PC-9 (cell line): ENCODE results near the gene AFG1L. TPM values are rescaled to one million over a fixed set of nuclear protein-coding genes. Genes with fewer than 3 reads are reported as not detected.

ENCODE experiments used
- BruUV-seq: library from RNA; stranded (reverse); fragments of 400-500 nt; replicated peaks from 2 replicates; lab custom pipeline; 2021; lab: Mats Ljungman, UMichigan
- CTCF ChIA-PET: fragments of 300-600 bp; sonication (Branson Sonifier 250); formaldehyde crosslinking; loops from one replicate; lab custom pipeline; 2022; ENCODE audit warnings: antibody characterized with exemption; lab: Charles Lee
- POLR2A ChIA-PET: fragments of 300-600 bp; sonication (Branson Sonifier 250); formaldehyde crosslinking; loops from one replicate; lab custom pipeline; 2022; ENCODE audit warnings: antibody characterized with exemption; ENCODE audit not compliant: unreplicated experiment; lab: Charles Lee
- DNase-seq, 2 experiments: peaks; one replicate each; pipeline versions ENCODE4 v3.0.0 to v3.0.0-alpha.2; 2015 to 2022; ENCODE audit warnings: mixed read lengths in 1 of 2
- H2AFZ ChIP-seq: fragments of 200-600 bp; sonication (generic); 2 replicates; pipeline ENCODE4 v1.8.1; 2017; ENCODE audit warnings: antibody characterized with exemption
- H3F3A ChIP-seq: fragments of 200-600 bp; sonication (generic); 2 replicates; pipeline ENCODE4 v1.8.1; 2017; ENCODE audit warnings: antibody characterized with exemption, mild to moderate bottlenecking, low read depth; ENCODE audit not compliant: insufficient read depth
- H3K27ac ChIP-seq: fragments of 200-600 bp; sonication (generic); 2 replicates; pipeline ENCODE4 v1.6.1; 2016; ENCODE audit warnings: mixed run types
- H3K27me3 ChIP-seq: fragments of 200-600 bp; sonication (generic); 2 replicates; pipeline ENCODE4 v1.6.1; 2016; ENCODE audit warnings: low read depth, mixed run types; ENCODE audit not compliant: insufficient read depth
- H3K36me3 ChIP-seq: fragments of 200-600 bp; sonication (generic); 2 replicates; pipeline ENCODE4 v1.6.1; 2016; ENCODE audit warnings: low read depth, mixed run types
- H3K4me1 ChIP-seq: fragments of 200-600 bp; sonication (generic); replicated peaks from 2 replicates; pipeline ENCODE4 v1.6.1; 2016; ENCODE audit warnings: mixed run types; ENCODE audit not compliant: insufficient read depth
- H3K4me2 ChIP-seq: fragments of 200-600 bp; sonication (generic); 2 replicates; pipeline ENCODE4 v1.6.1; 2017; ENCODE audit warnings: mixed run types
- H3K4me3 ChIP-seq: fragments of 200-600 bp; sonication (generic); 2 replicates; pipeline ENCODE4 v1.6.1; 2016; ENCODE audit warnings: mixed run types
- H3K79me2 ChIP-seq: fragments of 200-600 bp; sonication (generic); 2 replicates; pipeline ENCODE4 v1.6.1; 2017; ENCODE audit warnings: low read depth, mixed run types
- H3K9me2 ChIP-seq: fragments of 200-600 bp; sonication (generic); 2 replicates; pipeline ENCODE4 v1.8.1; 2017; ENCODE audit warnings: mild to moderate bottlenecking; ENCODE audit not compliant: insufficient read depth
- H3K9me3 ChIP-seq: fragments of 200-600 bp; sonication (generic); 2 replicates; pipeline ENCODE4 v1.8.1; 2016; ENCODE audit warnings: low read depth; ENCODE audit not compliant: insufficient read depth
- H4K20me1 ChIP-seq: fragments of 200-600 bp; sonication (generic); 2 replicates; pipeline ENCODE4 v1.8.1; 2017; ENCODE audit not compliant: insufficient read depth
- EZH2 ChIP-seq: fragments of 200-600 bp; sonication (generic); IDR thresholded peaks from 2 replicates; pipeline ENCODE4 v1.8.0; 2017; ENCODE audit warnings: antibody characterized with exemption, low read depth
- intact Hi-C: fragments of 100-400 bp; cut with micrococcal nuclease; formaldehyde crosslinking; loops from one replicate; pipeline ENCODE4 v1.10.0; 2022; ENCODE audit not compliant: unreplicated experiment
- total RNA-seq: library from RNA; stranded (reverse); gene quantifications from 2 replicates; pipeline ENCODE4 v1.2.3, GENCODE V29; 2021
- TF ChIP-seq, protein P1 (sequence below): fragments of 200-600 bp; sonication (generic); conservative IDR thresholded peaks from 2 replicates; pipeline ENCODE4 v1.6.1; 2017; ENCODE audit warnings: mixed run types, antibody characterized with exemption, mild to moderate bottlenecking, moderate library complexity

The AFG1L gene
- total RNA-seq, 1 experiment from 2014 or later: 8.9 TPM

DNA sequence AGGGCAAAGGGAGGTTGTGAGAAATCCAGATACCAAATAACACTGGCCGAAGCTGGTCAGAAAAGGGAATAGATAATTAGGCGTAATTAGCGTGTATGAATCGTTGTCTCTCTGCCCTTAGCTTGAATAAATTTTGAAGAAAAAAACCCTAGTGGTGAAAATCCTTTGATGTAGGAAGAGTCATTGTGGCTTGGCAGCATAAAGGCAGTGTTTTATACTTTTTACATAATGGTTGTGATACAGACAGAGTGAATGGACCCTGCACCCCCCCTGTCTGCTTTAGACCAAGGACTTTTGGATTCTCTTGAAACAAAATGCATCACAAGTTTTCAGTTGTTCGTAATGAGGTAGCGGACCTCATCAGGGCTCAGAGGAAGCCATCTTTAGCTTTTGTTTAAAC lies 126.5 kb downstream of the AFG1L start:
- H3K36me3 ChIP-seq: no peaks in the 10 kb centered on the region
- H3K4me2 ChIP-seq: no peak overlapping the region
- no peaks in the 10 kb centered on the region for H4K20me1 ChIP-seq
- no TSS peak for BruUV-seq
- H3K79me2 ChIP-seq: no peaks in the 10 kb centered on the region
- no peak overlapping the region for H2AFZ ChIP-seq
- TF ChIP-seq, protein P1, sequence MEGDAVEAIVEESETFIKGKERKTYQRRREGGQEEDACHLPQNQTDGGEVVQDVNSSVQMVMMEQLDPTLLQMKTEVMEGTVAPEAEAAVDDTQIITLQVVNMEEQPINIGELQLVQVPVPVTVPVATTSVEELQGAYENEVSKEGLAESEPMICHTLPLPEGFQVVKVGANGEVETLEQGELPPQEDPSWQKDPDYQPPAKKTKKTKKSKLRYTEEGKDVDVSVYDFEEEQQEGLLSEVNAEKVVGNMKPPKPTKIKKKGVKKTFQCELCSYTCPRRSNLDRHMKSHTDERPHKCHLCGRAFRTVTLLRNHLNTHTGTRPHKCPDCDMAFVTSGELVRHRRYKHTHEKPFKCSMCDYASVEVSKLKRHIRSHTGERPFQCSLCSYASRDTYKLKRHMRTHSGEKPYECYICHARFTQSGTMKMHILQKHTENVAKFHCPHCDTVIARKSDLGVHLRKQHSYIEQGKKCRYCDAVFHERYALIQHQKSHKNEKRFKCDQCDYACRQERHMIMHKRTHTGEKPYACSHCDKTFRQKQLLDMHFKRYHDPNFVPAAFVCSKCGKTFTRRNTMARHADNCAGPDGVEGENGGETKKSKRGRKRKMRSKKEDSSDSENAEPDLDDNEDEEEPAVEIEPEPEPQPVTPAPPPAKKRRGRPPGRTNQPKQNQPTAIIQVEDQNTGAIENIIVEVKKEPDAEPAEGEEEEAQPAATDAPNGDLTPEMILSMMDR: no peak
- TF ChIP-seq EZH2: no peak
- no peak for DNase-seq
- H3K27ac ChIP-seq: no peak overlapping the region
- intact Hi-C loops: no loop called here
- no peaks in the 10 kb centered on the region for H3K9me2 ChIP-seq
- no peaks in the 10 kb centered on the region for H3K4me1 ChIP-seq
- no peaks in the 10 kb centered on the region for H3K9me3 ChIP-seq
- no peaks in the 10 kb centered on the region for H3K27me3 ChIP-seq
- no peak overlapping the region for H3K4me3 ChIP-seq
- ChIA-PET CTCF (no interaction called here), POLR2A (interaction anchor here (0.5 kb wide), 1 partner anchor 231 kb away, joined by 3 read pairs; no protein-coding TSS in a partner anchor)
- H3F3A ChIP-seq: no peaks in the 10 kb centered on the region

DNA sequence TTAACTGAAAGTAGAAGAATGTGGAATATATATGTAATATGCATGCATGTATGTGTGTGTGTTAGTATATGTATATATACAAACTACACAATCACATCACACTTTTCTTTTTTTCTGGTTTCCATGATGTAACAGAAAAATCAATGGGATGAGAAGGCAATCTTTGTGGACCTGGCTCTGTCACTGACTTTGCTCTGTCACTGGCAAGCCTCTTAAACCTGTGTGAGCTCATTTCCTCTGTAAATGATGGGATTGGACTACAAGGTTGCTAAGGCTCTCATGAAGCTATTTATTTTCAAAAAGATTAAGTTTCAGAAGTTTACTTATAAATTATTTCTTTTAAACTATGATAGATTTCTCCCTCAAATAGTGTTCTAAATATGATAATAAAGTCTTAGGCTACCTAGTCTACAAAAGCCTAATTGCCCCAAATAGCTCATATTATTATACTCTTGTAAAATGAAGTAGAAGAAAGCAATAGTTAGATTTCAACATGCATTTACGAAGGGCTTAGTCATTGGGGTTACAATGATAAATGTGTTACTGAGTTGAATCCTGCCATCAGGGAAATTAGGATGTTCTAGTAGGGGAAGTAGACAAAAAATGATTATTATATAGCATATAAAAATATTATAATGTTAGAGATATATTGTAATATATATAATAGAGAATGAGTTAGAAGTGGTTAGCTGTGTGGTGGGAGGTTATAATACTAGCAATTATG lies 129.3 kb downstream of the AFG1L start:
- Histone ChIP-seq H3F3A (no peaks in the 10 kb centered on the region), H3K9me3 (0 out of 2 replicates have a peak, but pooled peaks cover 6% of the 10 kb centered on the region), H3K36me3 (no peaks in the 10 kb centered on the region), H3K4me1 (no peaks in the 10 kb centered on the region), H2AFZ (no peak overlapping the region), H3K27me3 (no peaks in the 10 kb centered on the region), H4K20me1 (no peaks in the 10 kb centered on the region), H3K4me2 (no peak overlapping the region), H3K27ac (no peak overlapping the region), H3K9me2 (no peaks in the 10 kb centered on the region), H3K4me3 (no peak overlapping the region), H3K79me2 (no peaks in the 10 kb centered on the region)
- TF ChIP-seq, protein P1: no peak
- TF ChIP-seq EZH2: no peak
- ChIA-PET POLR2A (no interaction called here), CTCF (no interaction called here)
- no peak for DNase-seq
- intact Hi-C loops: no loop called here
- BruUV-seq: no TSS peak

DNA sequence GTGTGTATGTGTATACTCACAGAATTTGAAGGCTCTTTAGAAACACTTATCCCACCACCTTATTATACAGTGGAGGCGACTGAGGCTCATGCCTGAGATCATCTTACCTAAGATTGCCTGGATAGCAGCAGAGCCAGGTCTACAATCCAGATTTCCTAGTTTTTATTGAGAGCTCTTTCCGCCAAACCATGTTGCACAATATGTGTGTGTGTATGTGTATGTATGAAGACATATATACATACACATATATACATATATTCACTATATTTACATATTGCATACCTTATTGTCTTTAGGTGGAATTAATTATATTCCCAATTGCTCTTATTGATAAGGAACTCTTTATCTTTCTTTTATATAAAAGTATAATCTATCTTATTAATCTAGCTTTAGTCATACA lies 130.6 kb downstream of the AFG1L start:
- Histone ChIP-seq H3K79me2 (no peaks in the 10 kb centered on the region), H3K27me3 (no peaks in the 10 kb centered on the region), H3K9me3 (0 out of 2 replicates have a peak, but pooled peaks cover 6% of the 10 kb centered on the region), H3K4me1 (no peaks in the 10 kb centered on the region), H3F3A (no peaks in the 10 kb centered on the region), H3K9me2 (no peaks in the 10 kb centered on the region), H4K20me1 (no peaks in the 10 kb centered on the region), H2AFZ (no peak overlapping the region), H3K36me3 (no peaks in the 10 kb centered on the region), H3K4me2 (no peak overlapping the region), H3K27ac (no peak overlapping the region), H3K4me3 (no peak overlapping the region)
- BruUV-seq: no TSS peak
- POLR2A ChIA-PET: no interaction called here
- TF ChIP-seq EZH2: no peak
- TF ChIP-seq, protein P1: no peak
- intact Hi-C loops: no loop called here
- DNase-seq: no peak
- CTCF ChIA-PET: no interaction called here
